ENCODE data around the gene MGAT3.

Gene MGAT3

DNA sequence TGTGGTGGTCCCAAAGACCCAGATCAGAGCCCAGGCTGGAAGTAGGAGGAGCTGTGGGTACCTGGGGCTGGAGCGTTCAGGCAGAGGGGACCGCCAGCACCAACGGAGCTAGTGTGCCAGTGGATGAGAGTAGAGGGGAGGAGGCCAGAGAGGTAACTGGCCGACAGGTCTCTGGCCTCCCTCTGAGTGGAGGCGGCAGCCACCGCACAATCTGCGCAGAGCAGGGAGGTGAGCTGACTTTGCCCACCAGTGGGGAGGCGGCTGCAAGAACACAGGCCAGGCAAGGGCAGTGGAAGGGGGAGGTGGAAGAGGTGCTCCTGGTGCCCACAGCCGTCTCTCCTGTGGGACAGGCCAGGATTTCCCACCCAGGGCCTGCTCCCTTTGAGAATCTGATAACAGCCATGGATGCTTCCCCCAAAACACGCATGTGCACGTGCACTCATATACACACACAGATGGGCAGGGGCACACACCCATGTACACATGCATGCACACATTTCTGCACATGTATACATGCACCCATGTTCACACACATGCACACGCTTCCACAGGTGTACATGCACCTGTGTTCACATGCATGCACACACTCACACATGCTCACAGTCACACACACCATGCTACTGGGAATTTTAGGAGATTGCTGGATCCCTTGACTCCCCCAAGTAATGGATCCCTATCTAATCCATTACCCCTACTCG, 6.4 kb upstream of the MGAT3 start (continued):
- no peak for TF ChIP-seq WT1 (tag by site-specific recombination; IDR thresholded peaks at IDR 0.05)
- TF ChIP-seq, protein P1, sequence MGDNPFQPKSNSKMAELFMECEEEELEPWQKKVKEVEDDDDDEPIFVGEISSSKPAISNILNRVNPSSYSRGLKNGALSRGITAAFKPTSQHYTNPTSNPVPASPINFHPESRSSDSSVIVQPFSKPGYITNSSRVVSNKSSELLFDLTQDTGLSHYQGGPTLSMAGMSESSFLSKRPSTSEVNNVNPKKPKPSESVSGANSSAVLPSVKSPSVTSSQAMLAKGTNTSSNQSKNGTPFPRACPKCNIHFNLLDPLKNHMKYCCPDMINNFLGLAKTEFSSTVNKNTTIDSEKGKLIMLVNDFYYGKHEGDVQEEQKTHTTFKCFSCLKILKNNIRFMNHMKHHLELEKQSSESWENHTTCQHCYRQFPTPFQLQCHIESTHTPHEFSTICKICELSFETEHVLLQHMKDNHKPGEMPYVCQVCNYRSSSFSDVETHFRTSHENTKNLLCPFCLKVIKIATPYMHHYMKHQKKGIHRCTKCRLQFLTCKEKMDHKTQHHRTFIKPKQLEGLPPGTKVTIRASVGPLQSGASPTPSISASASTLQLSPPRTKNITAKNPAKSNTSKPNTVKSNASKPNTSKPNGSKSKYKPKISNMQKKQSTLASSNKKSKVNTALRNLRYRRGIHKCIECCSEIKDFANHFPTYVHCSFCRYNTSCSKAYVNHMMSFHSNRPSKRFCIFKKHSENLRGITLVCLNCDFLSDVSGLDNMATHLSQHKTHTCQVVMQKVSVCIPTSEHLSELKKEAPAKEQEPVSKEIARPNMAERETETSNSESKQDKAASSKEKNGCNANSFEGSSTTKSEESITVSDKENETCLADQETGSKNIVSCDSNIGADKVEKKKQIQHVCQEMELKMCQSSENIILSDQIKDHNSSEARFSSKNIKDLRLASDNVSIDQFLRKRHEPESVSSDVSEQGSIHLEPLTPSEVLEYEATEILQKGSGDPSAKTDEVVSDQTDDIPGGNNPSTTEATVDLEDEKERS (tag by site-specific recombination; IDR thresholded peaks at IDR 0.05): no peak
- TF ChIP-seq HOXD13 (CRISPR knock-in tag; IDR thresholded peaks at IDR 0.05; ENCODE audit: borderline replicate concordance): no peak
- TF ChIP-seq, protein P2, sequence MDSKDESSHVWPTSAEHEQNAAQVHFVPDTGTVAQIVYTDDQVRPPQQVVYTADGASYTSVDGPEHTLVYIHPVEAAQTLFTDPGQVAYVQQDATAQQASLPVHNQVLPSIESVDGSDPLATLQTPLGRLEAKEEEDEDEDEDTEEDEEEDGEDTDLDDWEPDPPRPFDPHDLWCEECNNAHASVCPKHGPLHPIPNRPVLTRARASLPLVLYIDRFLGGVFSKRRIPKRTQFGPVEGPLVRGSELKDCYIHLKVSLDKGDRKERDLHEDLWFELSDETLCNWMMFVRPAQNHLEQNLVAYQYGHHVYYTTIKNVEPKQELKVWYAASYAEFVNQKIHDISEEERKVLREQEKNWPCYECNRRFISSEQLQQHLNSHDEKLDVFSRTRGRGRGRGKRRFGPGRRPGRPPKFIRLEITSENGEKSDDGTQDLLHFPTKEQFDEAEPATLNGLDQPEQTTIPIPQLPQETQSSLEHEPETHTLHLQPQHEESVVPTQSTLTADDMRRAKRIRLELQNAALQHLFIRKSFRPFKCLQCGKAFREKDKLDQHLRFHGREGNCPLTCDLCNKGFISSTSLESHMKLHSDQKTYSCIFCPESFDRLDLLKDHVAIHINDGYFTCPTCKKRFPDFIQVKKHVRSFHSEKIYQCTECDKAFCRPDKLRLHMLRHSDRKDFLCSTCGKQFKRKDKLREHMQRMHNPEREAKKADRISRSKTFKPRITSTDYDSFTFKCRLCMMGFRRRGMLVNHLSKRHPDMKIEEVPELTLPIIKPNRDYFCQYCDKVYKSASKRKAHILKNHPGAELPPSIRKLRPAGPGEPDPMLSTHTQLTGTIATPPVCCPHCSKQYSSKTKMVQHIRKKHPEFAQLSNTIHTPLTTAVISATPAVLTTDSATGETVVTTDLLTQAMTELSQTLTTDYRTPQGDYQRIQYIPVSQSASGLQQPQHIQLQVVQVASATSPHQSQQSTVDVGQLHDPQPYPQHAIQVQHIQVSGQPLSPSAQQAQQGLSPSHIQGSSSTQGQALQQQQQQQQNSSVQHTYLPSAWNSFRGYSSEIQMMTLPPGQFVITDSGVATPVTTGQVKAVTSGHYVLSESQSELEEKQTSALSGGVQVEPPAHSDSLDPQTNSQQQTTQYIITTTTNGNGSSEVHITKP (tag by site-specific recombination; IDR thresholded peaks at IDR 0.05): no peak
- TF ChIP-seq ZNF510 (tag by site-specific recombination; IDR thresholded peaks at IDR 0.05; ENCODE audit: insufficient replicate concordance): no peak
- no peak for TF ChIP-seq ZNF670 (tag by site-specific recombination; IDR thresholded peaks at IDR 0.05; ENCODE audit: low read depth)
- no peak for TF ChIP-seq ZNF623 (tag by site-specific recombination; IDR thresholded peaks at IDR 0.05)
- TF ChIP-seq REPIN1 (tag by site-specific recombination; IDR thresholded peaks at IDR 0.05; ENCODE audit: low read depth): no peak
- no peak for TF ChIP-seq SCRT1 (tag by site-specific recombination; IDR thresholded peaks at IDR 0.05; ENCODE audit: borderline replicate concordance)

DNA sequence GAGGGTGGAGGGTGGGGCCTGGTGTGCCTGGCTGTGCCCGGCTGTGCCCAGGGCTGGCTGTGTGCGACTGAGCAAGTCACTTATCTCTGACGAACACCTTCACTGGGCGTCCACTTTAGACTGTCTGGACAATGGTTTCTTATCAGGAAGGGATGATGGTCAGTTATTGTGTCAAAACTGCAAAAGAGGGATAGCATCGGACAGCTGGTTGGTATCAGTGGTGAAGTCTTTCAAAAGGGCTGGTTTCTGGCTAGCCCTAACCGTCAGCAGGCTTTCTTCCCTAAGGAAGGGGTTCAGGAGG, 4.1 kb upstream of the MGAT3 start:
- H3K4me1 ChIP-seq (ENCODE audit: control insufficient read depth, insufficient read depth, low read length): no peaks in the 10 kb centered on the region
- no peaks in the 10 kb centered on the region for H3K36me3 ChIP-seq (ENCODE audit: control insufficient read depth in 2 of 2, insufficient read depth in 1 of 2, low read length in 2 of 2)
- CTCF ChIA-PET: interaction anchor here (0.5 to 1.8 kb wide), 6 partner anchors 41 to 1846 kb away, joined by 3 to 6 read pairs (median 3); no protein-coding TSS in a partner anchor
- no peaks in the 10 kb centered on the region for H3K9me3 ChIP-seq (ENCODE audit: control insufficient read depth, insufficient read depth, low read depth, low read length)
- no peak overlapping the region for H3K27ac ChIP-seq (ENCODE audit: extremely low read depth, low read depth, low read length)
- H3K4me3 ChIP-seq (ENCODE audit: low read depth, low read length): no peak overlapping the region
- POLR2A ChIA-PET: interaction anchor here (0.6 to 1.5 kb wide), 4 partner anchors 67 to 1415 kb away, joined by 4 to 8 read pairs (median 5); partner anchors contain the start of gene RPL3
- peak; percentile 7; the same call in 1 of the 2 replicates for TF ChIP-seq ZBTB8A (tag by site-specific recombination; IDR thresholded peaks at IDR 0.05)
- TF ChIP-seq ZNF132 (tag by site-specific recombination; IDR thresholded peaks at IDR 0.05; ENCODE audit: borderline replicate concordance): no peak

DNA sequence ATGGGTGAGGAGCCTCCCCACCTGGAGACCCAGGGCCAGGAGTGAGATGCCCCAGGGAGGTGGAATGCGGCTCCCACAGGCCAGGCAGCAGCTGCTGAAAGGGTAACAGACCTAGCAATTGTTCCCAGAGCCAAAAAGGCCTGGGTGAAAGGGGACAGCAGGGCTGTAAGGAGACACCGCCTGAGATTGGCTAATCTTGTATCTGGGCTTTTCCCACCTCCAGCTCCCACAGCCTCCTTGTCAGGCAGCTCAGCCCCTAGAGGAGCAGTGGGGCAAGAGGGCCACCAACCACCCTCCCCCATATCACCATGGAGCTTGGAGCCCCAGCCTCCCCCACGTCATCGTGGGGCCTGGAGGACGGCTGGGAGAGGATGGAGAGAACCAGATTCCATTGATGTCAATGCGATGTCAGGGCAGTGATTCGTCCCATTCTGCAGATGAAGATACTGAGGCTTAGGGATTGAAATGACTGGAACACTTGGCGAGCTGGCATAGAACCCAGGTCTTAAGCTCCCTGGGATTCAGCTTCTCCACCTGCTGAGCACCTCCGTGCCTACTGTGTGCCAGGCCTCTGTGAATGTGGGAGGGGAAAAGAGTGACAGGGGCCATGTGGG, 2.9 kb upstream of the MGAT3 start:
- TF ChIP-seq ZIC2 (tag by site-specific recombination; IDR thresholded peaks at IDR 0.05): 0 out of 2 replicates have a peak, but pooled peaks have one; percentile 22
- peak; percentile 74 for TF ChIP-seq EGR2 (tag by site-specific recombination; IDR thresholded peaks at IDR 0.05; ENCODE audit: low read depth)
- TF ChIP-seq ZBTB17 (tag by site-specific recombination; IDR thresholded peaks at IDR 0.05): peak; percentile 71
- TF ChIP-seq ZFHX2 (tag by site-specific recombination; conservative IDR thresholded peaks at IDR 0.05): peak; percentile 85
- TF ChIP-seq, protein P3, sequence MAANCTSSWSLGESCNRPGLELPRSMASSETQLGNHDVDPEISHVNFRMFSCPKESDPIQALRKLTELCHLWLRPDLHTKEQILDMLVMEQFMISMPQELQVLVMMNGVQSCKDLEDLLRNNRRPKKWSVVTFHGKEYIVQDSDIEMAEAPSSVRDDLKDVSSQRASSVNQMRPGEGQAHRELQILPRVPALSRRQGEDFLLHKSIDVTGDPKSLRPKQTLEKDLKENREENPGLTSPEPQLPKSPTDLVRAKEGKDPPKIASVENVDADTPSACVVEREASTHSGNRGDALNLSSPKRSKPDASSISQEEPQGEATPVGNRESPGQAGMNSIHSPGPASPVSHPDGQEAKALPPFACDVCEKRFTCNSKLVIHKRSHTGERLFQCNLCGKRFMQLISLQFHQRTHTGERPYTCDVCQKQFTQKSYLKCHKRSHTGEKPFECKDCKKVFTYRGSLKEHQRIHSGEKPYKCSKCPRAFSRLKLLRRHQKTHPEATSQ (tag by site-specific recombination; IDR thresholded peaks at IDR 0.05): no peak

More for the DNA sequence above, 2.9 kb upstream of the MGAT3 start:
- no peaks in the 10 kb centered on the region for H3K36me3 ChIP-seq (ENCODE audit: control insufficient read depth in 2 of 2, insufficient read depth in 1 of 2, low read length in 2 of 2)
- H3K4me1 ChIP-seq (ENCODE audit: control insufficient read depth, insufficient read depth, low read length): peaks cover 3% of the 10 kb centered on the region; the same call in 1 of the 2 replicates
- CTCF ChIA-PET: interaction anchor here (0.7 kb wide), 1 partner anchor 319 kb away, joined by 3 read pairs; no protein-coding TSS in a partner anchor
- H3K9me3 ChIP-seq (ENCODE audit: control insufficient read depth, insufficient read depth, low read depth, low read length): no peaks in the 10 kb centered on the region
- no peak overlapping the region for H3K27ac ChIP-seq (ENCODE audit: extremely low read depth, low read depth, low read length)
- H3K4me3 ChIP-seq (ENCODE audit: low read depth, low read length): no peak overlapping the region
- POLR2A ChIA-PET: interaction anchor here (0.7 to 1.6 kb wide), 5 partner anchors 48 to 70 kb away, joined by 3 to 5 read pairs (median 3); partner anchors contain the start of genes ATF4, MIEF1 and TAB1
